Thyroid gland (tissue), 4 donors: ENCODE results near the gene GLRX5. TPM values are rescaled to one million over a fixed set of nuclear protein-coding genes. Genes with fewer than 3 reads are reported as not detected.

Experiments
- DNase-seq, 2 donors: peaks; one replicate each; pipeline ENCODE4 v3.0.0-alpha.2; 2019
- H3K27ac ChIP-seq, 3 donors: fragments of 200-600 bp; sonication (generic); 1 replicate in 2 of 3; 2 replicates in 1 of 3; pipeline ENCODE4 v1.5.1; 2016 to 2019; ENCODE audit warnings: mild to moderate bottlenecking in 1 of 3, moderate library complexity in 1 of 3
- H3K27me3 ChIP-seq: fragments of 200-600 bp; sonication (generic); one replicate; pipeline ENCODE4 v1.5.1; 2019
- H3K36me3 ChIP-seq, 2 donors: fragments of 200-600 bp; sonication (generic); one replicate each; pipeline ENCODE4 v1.5.1; 2016 to 2019
- H3K4me1 ChIP-seq, 2 donors: fragments of 200-600 bp; sonication (generic); one replicate each; pipeline ENCODE4 v1.5.1; 2017 to 2019
- H3K4me3 ChIP-seq, 3 donors: fragments of 200-600 bp; sonication (generic); replicated peaks in 1 of 3; 1 replicate in 2 of 3; 2 replicates in 1 of 3; pipeline ENCODE4 v1.5.1; 2016; ENCODE audit warnings: mild to moderate bottlenecking in 1 of 3
- H3K9me3 ChIP-seq: fragments of 200-600 bp; sonication (generic); one replicate; pipeline ENCODE4 v1.5.1; 2017
- CTCF ChIP-seq, 6 experiments: fragments of 200-600 bp in 3 of 6; fragments of 450-650 bp in 3 of 6; sonication (generic) in 3 of 6; IDR thresholded peaks; one replicate each; pipeline ENCODE4 v1.5.1; 2016 to 2019; ENCODE audit warnings: antibody characterized with exemption in 6 of 6, mild to moderate bottlenecking in 2 of 6, inconsistent platforms in 1 of 6, moderate library complexity in 1 of 6
- POLR2A ChIP-seq, 2 donors: fragments of 450-650 bp; IDR thresholded peaks; one replicate each; pipeline ENCODE4 v1.6.1; 2017; ENCODE audit warnings: antibody characterized with exemption in 2 of 2, mild to moderate bottlenecking in 2 of 2, moderate library complexity in 1 of 2
- WGBS, 2 donors: methylation state at CpG; one replicate each; pipeline ENCODE4 v1.1.5; 2017; 5-methylcytosine and 5-hydroxymethylcytosine counted together
- intact Hi-C: fragments of 100-400 bp; cut with DNase I; formaldehyde crosslinking; loops from one replicate; pipeline ENCODE4 v1.15.1; 2023
- total RNA-seq, 4 donors: library from RNA; depleted of rRNA; stranded (reverse); fragments of >200 nt; gene quantifications; one replicate each; pipeline ENCODE4 v1.2.3, GENCODE V29; 2016

Gene GLRX5
- total RNA-seq, 4 donors from 2014 or later = 33.9 to 64.1 (median 41.3) TPM

DNA sequence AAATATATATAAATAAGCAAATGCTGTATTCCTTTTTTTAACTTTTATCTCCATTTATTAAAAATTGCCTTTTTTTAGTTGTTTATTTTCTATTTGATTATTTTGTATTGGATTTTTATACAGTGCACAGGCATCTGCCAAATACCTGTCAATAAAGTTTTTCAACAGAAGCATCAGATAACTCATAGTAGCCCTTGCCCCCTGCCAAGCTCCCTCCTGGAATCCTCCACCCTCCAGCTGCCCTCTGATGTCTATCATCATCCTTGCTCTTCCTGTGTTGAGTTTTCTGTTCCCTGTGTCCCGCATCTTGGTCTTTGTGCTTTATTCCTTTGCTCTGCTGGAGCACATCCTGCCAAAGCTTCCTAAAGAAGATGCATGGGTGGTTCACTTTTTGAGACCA, 16.6 kb downstream of the GLRX5 start:
- no peaks in the 10 kb centered on the region for H3K9me3 ChIP-seq
- intact Hi-C loops = no loop called here
- H3K4me3 ChIP-seq = no peak overlapping the region
- TF ChIP-seq POLR2A (IDR thresholded peaks at IDR 0.05) (no peak), CTCF (IDR thresholded peaks at IDR 0.05) (no peak)
- H3K4me1 ChIP-seq = no peaks in the 10 kb centered on the region
- DNase-seq = no peak
- no peak overlapping the region for H3K27ac ChIP-seq
- no peaks in the 10 kb centered on the region for H3K27me3 ChIP-seq
- 100% methylated on average over 1 of the region's 1 CpG for WGBS, 2 donors
- H3K36me3 ChIP-seq = no peaks in the 10 kb centered on the region

- H3K27ac ChIP-seq = no peak overlapping the region
- intact Hi-C loops = no loop called here
- WGBS, 2 donors = 89 to 90% methylated on average over 7 of the region's 7 CpGs
- H3K4me3 ChIP-seq = no peak overlapping the region
- H3K4me1 ChIP-seq = no peaks in the 10 kb centered on the region
- no peaks in the 10 kb centered on the region for H3K27me3 ChIP-seq
- no peaks in the 10 kb centered on the region for H3K9me3 ChIP-seq
- TF ChIP-seq POLR2A (IDR thresholded peaks at IDR 0.05) = no peak
- no peak for TF ChIP-seq CTCF (IDR thresholded peaks at IDR 0.05)
- DNase-seq = no peak
- H3K36me3 ChIP-seq = no peaks in the 10 kb centered on the region
These were observed 18.3 kb downstream of the GLRX5 start for GRCh38 chr14:95553141-95553540.

- DNase-seq = no peak
- Histone ChIP-seq H3K27me3 (no peaks in the 10 kb centered on the region), H3K4me3 (no peak overlapping the region), H3K36me3 (no peaks in the 10 kb centered on the region), H3K27ac (no peak overlapping the region), H3K4me1 (no peaks in the 10 kb centered on the region), H3K9me3 (no peaks in the 10 kb centered on the region)
- 86 to 89% methylated on average over 10 of the region's 10 CpGs for WGBS, 2 donors
- TF ChIP-seq CTCF (IDR thresholded peaks at IDR 0.05) = no peak
- no peak for TF ChIP-seq POLR2A (IDR thresholded peaks at IDR 0.05)
- intact Hi-C loops = no loop called here
These were observed 20.2 kb downstream of the GLRX5 start for GRCh38 chr14:95555053-95555452.

- intact Hi-C loops = no loop called here
- Histone ChIP-seq H3K36me3 (no peaks in the 10 kb centered on the region), H3K4me1 (no peaks in the 10 kb centered on the region), H3K4me3 (no peak overlapping the region), H3K9me3 (no peaks in the 10 kb centered on the region), H3K27ac (no peak overlapping the region), H3K27me3 (no peaks in the 10 kb centered on the region)
- DNase-seq = no peak
- 81 to 88% methylated on average over 11 of the region's 11 CpGs for WGBS, 2 donors
- TF ChIP-seq CTCF (IDR thresholded peaks at IDR 0.05) (no peak), POLR2A (IDR thresholded peaks at IDR 0.05) (no peak)
These were observed 22.4 kb downstream of the GLRX5 start for GRCh38 chr14:95557291-95557690.

DNA sequence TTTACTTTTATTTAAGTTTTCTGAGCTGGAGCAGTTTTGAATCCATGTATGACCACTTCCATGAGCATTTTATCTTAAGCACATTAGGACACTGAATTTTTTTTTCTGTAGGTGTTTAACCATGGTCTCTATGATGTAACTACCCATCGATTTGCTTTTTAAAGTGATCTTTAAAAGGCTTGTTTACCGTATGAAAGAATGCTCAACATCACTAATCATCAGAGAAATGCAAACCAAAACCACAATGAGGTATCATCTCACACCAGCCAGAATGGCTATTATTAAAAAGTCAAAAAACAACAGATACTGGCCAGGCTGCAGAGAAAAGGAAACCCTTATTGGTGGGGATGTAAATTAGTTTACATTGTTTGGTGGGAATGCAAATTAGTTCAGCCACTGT, 23.0 kb downstream of the GLRX5 start:
- H3K27ac ChIP-seq = no peak overlapping the region
- H3K36me3 ChIP-seq = no peaks in the 10 kb centered on the region
- no peaks in the 10 kb centered on the region for H3K27me3 ChIP-seq
- intact Hi-C loops = no loop called here
- DNase-seq = no peak
- no peaks in the 10 kb centered on the region for H3K4me1 ChIP-seq
- WGBS, 2 donors = 71% methylated on average over 2 of the region's 2 CpGs
- H3K9me3 ChIP-seq = no peaks in the 10 kb centered on the region
- TF ChIP-seq CTCF (IDR thresholded peaks at IDR 0.05) = no peak
- no peak for TF ChIP-seq POLR2A (IDR thresholded peaks at IDR 0.05)
- H3K4me3 ChIP-seq = no peak overlapping the region
